ENCODE measurements around the gene SLC16A3. TPM values are rescaled to one million over a fixed set of nuclear protein-coding genes. Genes with fewer than 3 reads are reported as not detected.

The SLC16A3 gene
- total and polyA plus RNA-seq, 4 donors, result 14.1 to 22.8 (median 19.0) TPM

GRCh38 chr17:82221341-82221902 lies 7.4 kb upstream of the SLC16A3 start:
- WGBS (ENCODE audit: insufficient coverage), result 65% methylated on average over 10 of the region's 10 CpGs
- Histone ChIP-seq H3K4me3 (ENCODE audit: low read depth, low read length) (no peak overlapping the region), H3K36me3 (ENCODE audit: control insufficient read depth, insufficient read depth, low read length) (no peaks in the 10 kb centered on the region), H3K9me3 (ENCODE audit: control insufficient read depth, insufficient read depth, low read length) (no peaks in the 10 kb centered on the region), H3K27ac (ENCODE audit: low read depth, low read length) (no peak overlapping the region), H3K27me3 (ENCODE audit: control insufficient read depth, insufficient read depth, low read length) (no peaks in the 10 kb centered on the region), H3K4me1 (ENCODE audit: control insufficient read depth, insufficient read depth, low read length) (peaks cover 7% of the 10 kb centered on the region)
- DNase-seq (ENCODE audit: low read depth in 4 of 6, low spot score in 6 of 6), result no peak

GRCh38 chr17:82222816-82223215 lies 6.0 kb upstream of the SLC16A3 start:
- Histone ChIP-seq H3K4me1 (ENCODE audit: control insufficient read depth, insufficient read depth, low read length) (no peaks in the 10 kb centered on the region), H3K9me3 (ENCODE audit: control insufficient read depth, insufficient read depth, low read length) (no peaks in the 10 kb centered on the region), H3K36me3 (ENCODE audit: control insufficient read depth, insufficient read depth, low read length) (no peaks in the 10 kb centered on the region), H3K4me3 (ENCODE audit: low read depth, low read length) (no peak overlapping the region), H3K27ac (ENCODE audit: low read depth, low read length) (no peak overlapping the region), H3K27me3 (ENCODE audit: control insufficient read depth, insufficient read depth, low read length) (peaks cover 9% of the 10 kb centered on the region)
- DNase-seq (ENCODE audit: low read depth in 4 of 6, low spot score in 6 of 6), result no peak
- WGBS (ENCODE audit: insufficient coverage), result 72% methylated on average over 3 of the region's 10 CpGs

- 92% methylated on average over 5 of the region's 5 CpGs for WGBS (ENCODE audit: insufficient coverage)
- H3K36me3 ChIP-seq (ENCODE audit: control insufficient read depth, insufficient read depth, low read length), result no peaks in the 10 kb centered on the region
- H3K9me3 ChIP-seq (ENCODE audit: control insufficient read depth, insufficient read depth, low read length), result no peaks in the 10 kb centered on the region
- peaks cover 16% of the 10 kb centered on the region for H3K27me3 ChIP-seq (ENCODE audit: control insufficient read depth, insufficient read depth, low read length)
- H3K4me3 ChIP-seq (ENCODE audit: low read depth, low read length), result no peak overlapping the region
- H3K4me1 ChIP-seq (ENCODE audit: control insufficient read depth, insufficient read depth, low read length), result peaks cover 4% of the 10 kb centered on the region
- H3K27ac ChIP-seq (ENCODE audit: low read depth, low read length), result no peak overlapping the region
- no peak for DNase-seq (ENCODE audit: low read depth in 4 of 6, low spot score in 6 of 6)
These were observed 5.3 kb upstream of the SLC16A3 start for GRCh38 chr17:82223517-82223916.

- H3K4me3 ChIP-seq (ENCODE audit: low read depth, low read length), result no peak overlapping the region
- DNase-seq (ENCODE audit: low read depth in 4 of 6, low spot score in 6 of 6), result no peak
- no peaks in the 10 kb centered on the region for H3K36me3 ChIP-seq (ENCODE audit: control insufficient read depth, insufficient read depth, low read length)
- WGBS (ENCODE audit: insufficient coverage), result 77% methylated on average over 8 of the region's 8 CpGs
- peaks cover 10% of the 10 kb centered on the region for H3K4me1 ChIP-seq (ENCODE audit: control insufficient read depth, insufficient read depth, low read length)
- no peaks in the 10 kb centered on the region for H3K9me3 ChIP-seq (ENCODE audit: control insufficient read depth, insufficient read depth, low read length)
- H3K27me3 ChIP-seq (ENCODE audit: control insufficient read depth, insufficient read depth, low read length), result peaks cover 25% of the 10 kb centered on the region
- H3K27ac ChIP-seq (ENCODE audit: low read depth, low read length), result no peak overlapping the region
These were observed 4.2 kb upstream of the SLC16A3 start for GRCh38 chr17:82224666-82225065.

GRCh38 chr17:82225368-82226029 lies 3.3 kb upstream of the SLC16A3 start:
- H3K27me3 ChIP-seq (ENCODE audit: control insufficient read depth, insufficient read depth, low read length), result peaks cover 33% of the 10 kb centered on the region
- DNase-seq (ENCODE audit: low read depth in 4 of 6, low spot score in 6 of 6), result no peak
- no peak overlapping the region for H3K27ac ChIP-seq (ENCODE audit: low read depth, low read length)
- H3K4me3 ChIP-seq (ENCODE audit: low read depth, low read length), result no peak overlapping the region
- H3K36me3 ChIP-seq (ENCODE audit: control insufficient read depth, insufficient read depth, low read length), result no peaks in the 10 kb centered on the region
- WGBS (ENCODE audit: insufficient coverage), result 74% methylated on average over 23 of the region's 24 CpGs
- no peaks in the 10 kb centered on the region for H3K9me3 ChIP-seq (ENCODE audit: control insufficient read depth, insufficient read depth, low read length)
- peaks cover 18% of the 10 kb centered on the region for H3K4me1 ChIP-seq (ENCODE audit: control insufficient read depth, insufficient read depth, low read length)

GRCh38 chr17:82226146-82226808 lies 2.6 kb upstream of the SLC16A3 start:
- WGBS (ENCODE audit: insufficient coverage), result 82% methylated on average over 9 of the region's 15 CpGs
- peaks cover 25% of the 10 kb centered on the region for H3K4me1 ChIP-seq (ENCODE audit: control insufficient read depth, insufficient read depth, low read length)
- no peak overlapping the region for H3K4me3 ChIP-seq (ENCODE audit: low read depth, low read length)
- DNase-seq (ENCODE audit: low read depth in 4 of 6, low spot score in 6 of 6), result no peak
- H3K27me3 ChIP-seq (ENCODE audit: control insufficient read depth, insufficient read depth, low read length), result peaks cover 40% of the 10 kb centered on the region
- H3K27ac ChIP-seq (ENCODE audit: low read depth, low read length), result no peak overlapping the region
- no peaks in the 10 kb centered on the region for H3K9me3 ChIP-seq (ENCODE audit: control insufficient read depth, insufficient read depth, low read length)
- H3K36me3 ChIP-seq (ENCODE audit: control insufficient read depth, insufficient read depth, low read length), result no peaks in the 10 kb centered on the region

GRCh38 chr17:82226809-82227628 lies 1.8 kb upstream of the SLC16A3 start:
- H3K4me1 ChIP-seq (ENCODE audit: control insufficient read depth, insufficient read depth, low read length), result peaks cover 32% of the 10 kb centered on the region
- peaks cover 43% of the 10 kb centered on the region for H3K27me3 ChIP-seq (ENCODE audit: control insufficient read depth, insufficient read depth, low read length)
- no peak overlapping the region for H3K4me3 ChIP-seq (ENCODE audit: low read depth, low read length)
- H3K9me3 ChIP-seq (ENCODE audit: control insufficient read depth, insufficient read depth, low read length), result no peaks in the 10 kb centered on the region
- H3K36me3 ChIP-seq (ENCODE audit: control insufficient read depth, insufficient read depth, low read length), result peaks cover under 1% of the 10 kb centered on the region
- H3K27ac ChIP-seq (ENCODE audit: low read depth, low read length), result no peak overlapping the region
- DNase-seq (ENCODE audit: low read depth in 4 of 6, low spot score in 6 of 6), result no peak
- WGBS (ENCODE audit: insufficient coverage), result 82% methylated on average over 14 of the region's 16 CpGs

GRCh38 chr17:82227629-82228277 lies 1.1 kb upstream of the SLC16A3 start:
- H3K27me3 ChIP-seq (ENCODE audit: control insufficient read depth, insufficient read depth, low read length), result peaks cover 43% of the 10 kb centered on the region
- no peaks in the 10 kb centered on the region for H3K9me3 ChIP-seq (ENCODE audit: control insufficient read depth, insufficient read depth, low read length)
- no peak overlapping the region for H3K4me3 ChIP-seq (ENCODE audit: low read depth, low read length)
- DNase-seq (ENCODE audit: low read depth in 4 of 6, low spot score in 6 of 6), result no peak
- peaks cover 3% of the 10 kb centered on the region for H3K36me3 ChIP-seq (ENCODE audit: control insufficient read depth, insufficient read depth, low read length)
- WGBS (ENCODE audit: insufficient coverage), result 45% methylated on average over 14 of the region's 18 CpGs
- peaks cover 36% of the 10 kb centered on the region for H3K4me1 ChIP-seq (ENCODE audit: control insufficient read depth, insufficient read depth, low read length)
- H3K27ac ChIP-seq (ENCODE audit: low read depth, low read length), result no peak overlapping the region

- H3K27ac ChIP-seq (ENCODE audit: low read depth, low read length), result no peak overlapping the region
These were observed 482 bp upstream of the SLC16A3 start for GRCh38 chr17:82228278-82228841.

More at GRCh38 chr17:82228278-82228841, 482 bp upstream of the SLC16A3 start:
- peaks cover 3% of the 10 kb centered on the region for H3K36me3 ChIP-seq (ENCODE audit: control insufficient read depth, insufficient read depth, low read length)
- peaks cover 43% of the 10 kb centered on the region for H3K27me3 ChIP-seq (ENCODE audit: control insufficient read depth, insufficient read depth, low read length)
- peaks cover 36% of the 10 kb centered on the region for H3K4me1 ChIP-seq (ENCODE audit: control insufficient read depth, insufficient read depth, low read length)
- H3K4me3 ChIP-seq (ENCODE audit: low read depth, low read length), result no peak overlapping the region
- 10% methylated on average over 63 of the region's 63 CpGs for whole genome bisulfite sequencing (ENCODE audit: insufficient coverage)
- H3K9me3 ChIP-seq (ENCODE audit: control insufficient read depth, insufficient read depth, low read length), result no peaks in the 10 kb centered on the region
- no peak for DNase-seq (ENCODE audit: low read depth in 4 of 6, low spot score in 6 of 6)
